Keratinocyte (primary cell): Measurements from ENCODE around the gene TNS3. TPM values are rescaled to one million over a fixed set of nuclear protein-coding genes. Genes with fewer than 3 reads are reported as not detected.

Experiments
- DNase-seq: peaks from one replicate; pipeline ENCODE4 v3.0.0-alpha.2; 2011; ENCODE audit warnings: low read depth, missing footprints, low spot score
- FAIRE-seq: peaks from 2 replicates; lab custom pipeline; 2011; peaks lifted over from hg19 to GRCh38; lab: Jason Lieb, UNC
- H2AFZ ChIP-seq: 2 replicates; pipeline ENCODE4 v1.6.0; 2012; ENCODE audit warnings: low read length, control low read depth, inconsistent platforms; ENCODE audit not compliant: control insufficient read depth
- H3K27ac ChIP-seq: 2 replicates; pipeline ENCODE4 v1.5.1; 2011; ENCODE audit warnings: low read length; ENCODE audit not compliant: control insufficient read depth, insufficient read depth
- H3K27me3 ChIP-seq: 3 replicates; pipeline ENCODE4 v1.6.0; 2011; ENCODE audit warnings: low read length; ENCODE audit not compliant: control insufficient read depth, insufficient read depth; ENCODE audit errors: extremely low read depth
- H3K36me3 ChIP-seq, 2 experiments: 2 replicates in 1 of 2; 3 replicates in 1 of 2; pipeline ENCODE4 v1.5.1; 2011; ENCODE audit warnings: low read length in 2 of 2, mild to moderate bottlenecking in 1 of 2; ENCODE audit not compliant: control insufficient read depth in 2 of 2, insufficient read depth in 2 of 2; ENCODE audit errors: extremely low read depth in 1 of 2
- H3K4me1 ChIP-seq: 3 replicates; pipeline ENCODE4 v1.5.1; 2011; ENCODE audit warnings: low read length; ENCODE audit not compliant: control insufficient read depth, insufficient read depth; ENCODE audit errors: extremely low read depth
- H3K4me2 ChIP-seq: 3 replicates; pipeline ENCODE4 v1.6.0; 2011; ENCODE audit warnings: low read depth, low read length; ENCODE audit not compliant: control insufficient read depth, insufficient read depth; ENCODE audit errors: extremely low read depth
- H3K4me3 ChIP-seq, 3 experiments: fragments of 200-600 bp in 1 of 3; sonication (generic) in 1 of 3; 2 replicates in 2 of 3; 3 replicates in 1 of 3; pipeline ENCODE4 v1.5.1; 2011 to 2016; ENCODE audit warnings: low read length in 3 of 3, mild to moderate bottlenecking in 3 of 3, control low read depth in 2 of 3, inconsistent platforms in 1 of 3, low read depth in 1 of 3, mixed read lengths in 1 of 3, mixed run types in 1 of 3, moderate library complexity in 1 of 3; ENCODE audit not compliant: control insufficient read depth in 2 of 3, insufficient read depth in 2 of 3; ENCODE audit errors: extremely low read depth in 1 of 3
- H3K79me2 ChIP-seq: 2 replicates; pipeline ENCODE4 v1.6.0; 2012; ENCODE audit warnings: low read length; ENCODE audit not compliant: control insufficient read depth, insufficient read depth
- H3K9ac ChIP-seq: 3 replicates; pipeline ENCODE4 v1.6.0; 2011; ENCODE audit warnings: low read length; ENCODE audit not compliant: control insufficient read depth, insufficient read depth; ENCODE audit errors: extremely low read depth
- H3K9me1 ChIP-seq: 3 replicates; pipeline ENCODE4 v1.6.0; 2011; ENCODE audit warnings: low read length; ENCODE audit not compliant: control insufficient read depth, insufficient read depth; ENCODE audit errors: extremely low read depth
- H3K9me3 ChIP-seq: 2 replicates; pipeline ENCODE4 v1.5.1; 2012; ENCODE audit warnings: low read depth, low read length; ENCODE audit not compliant: control insufficient read depth
- H4K20me1 ChIP-seq: 3 replicates; pipeline ENCODE4 v1.6.0; 2011; ENCODE audit warnings: low read length; ENCODE audit not compliant: control insufficient read depth, insufficient read depth; ENCODE audit errors: extremely low read depth
- CTCF ChIP-seq, 3 experiments: IDR thresholded peaks in 1 of 3; conservative IDR thresholded peaks in 1 of 3; optimal IDR thresholded peaks in 1 of 3; 2 replicates in 2 of 3; 3 replicates in 1 of 3; pipeline versions ENCODE3 to v1.5.1; 2011; ENCODE audit warnings: low read length in 3 of 3, mild to moderate bottlenecking in 3 of 3, moderate library complexity in 2 of 3, control low read depth in 1 of 3, inconsistent platforms in 1 of 3; ENCODE audit not compliant: insufficient read depth in 2 of 3; ENCODE audit errors: extremely low read depth in 1 of 3
- EZH2 ChIP-seq: IDR thresholded peaks from one replicate; pipeline ENCODE4 v1.6.1; 2012; ENCODE audit warnings: inconsistent platforms, mild to moderate bottlenecking, low read length, moderate library complexity
- dilution Hi-C: fragments of 300-500 bp; cut with MboI; formaldehyde crosslinking; loops from one replicate; pipeline ENCODE4 v1.7.0; 2020; ENCODE audit warnings: low sequenced_read_pairs; ENCODE audit not compliant: extremely low pct_ligation_motif_present
- polyA plus RNA-seq, 5 experiments: library from polyadenylated mRNA; depleted of rRNA in 3 of 5; stranded (reverse) in 3 of 5; stranded (forward) in 1 of 5; unstranded in 1 of 5; fragments of >200 nt; gene quantifications; 1 replicate in 1 of 5; 2 replicates in 3 of 5; 3 replicates in 1 of 5; pipeline versions ENCODE4 v1.2.1 to v1.2.3, GENCODE V29; 2011 to 2012; ENCODE audit warnings: missing spikeins in 2 of 5, low read depth in 1 of 5, low replicate concordance in 1 of 5

TNS3 gene
- polyA plus RNA-seq, 1 donor (not counting 4 experiments of a cell fraction or from before 2014, with no cell fraction given) = 3.9 TPM

- H4K20me1 ChIP-seq = no peaks in the 10 kb centered on the region
- H3K4me2 ChIP-seq = no peak overlapping the region
- no peaks in the 10 kb centered on the region for H3K36me3 ChIP-seq
- no peak overlapping the region for H3K27ac ChIP-seq
- H3K4me1 ChIP-seq = peaks cover 31% of the 10 kb centered on the region
- DNase-seq (no peak), FAIRE-seq (peak; percentile 20)
- H3K79me2 ChIP-seq = no peaks in the 10 kb centered on the region
- no peak overlapping the region for H3K9ac ChIP-seq
- no peaks in the 10 kb centered on the region for H3K9me3 ChIP-seq
- H3K4me3 ChIP-seq = no peak overlapping the region
- H2AFZ ChIP-seq = no peak overlapping the region
- TF ChIP-seq EZH2 (no peak), CTCF (optimal IDR thresholded peaks at IDR 0.05 in 1 of 3, IDR thresholded peaks at IDR 0.05 in 1 of 3, conservative IDR thresholded peaks at IDR 0.05 in 1 of 3; ENCODE audit: extremely low read depth in 1 of 3, insufficient read depth in 2 of 3, low read length in 3 of 3) (no peak)
- no peaks in the 10 kb centered on the region for H3K9me1 ChIP-seq
- peaks cover 41% of the 10 kb centered on the region for H3K27me3 ChIP-seq
- dilution Hi-C loops = no loop called here
These were observed 204.8 kb downstream of the TNS3 start for GRCh38 chr7:47376991-47377616.

DNA sequence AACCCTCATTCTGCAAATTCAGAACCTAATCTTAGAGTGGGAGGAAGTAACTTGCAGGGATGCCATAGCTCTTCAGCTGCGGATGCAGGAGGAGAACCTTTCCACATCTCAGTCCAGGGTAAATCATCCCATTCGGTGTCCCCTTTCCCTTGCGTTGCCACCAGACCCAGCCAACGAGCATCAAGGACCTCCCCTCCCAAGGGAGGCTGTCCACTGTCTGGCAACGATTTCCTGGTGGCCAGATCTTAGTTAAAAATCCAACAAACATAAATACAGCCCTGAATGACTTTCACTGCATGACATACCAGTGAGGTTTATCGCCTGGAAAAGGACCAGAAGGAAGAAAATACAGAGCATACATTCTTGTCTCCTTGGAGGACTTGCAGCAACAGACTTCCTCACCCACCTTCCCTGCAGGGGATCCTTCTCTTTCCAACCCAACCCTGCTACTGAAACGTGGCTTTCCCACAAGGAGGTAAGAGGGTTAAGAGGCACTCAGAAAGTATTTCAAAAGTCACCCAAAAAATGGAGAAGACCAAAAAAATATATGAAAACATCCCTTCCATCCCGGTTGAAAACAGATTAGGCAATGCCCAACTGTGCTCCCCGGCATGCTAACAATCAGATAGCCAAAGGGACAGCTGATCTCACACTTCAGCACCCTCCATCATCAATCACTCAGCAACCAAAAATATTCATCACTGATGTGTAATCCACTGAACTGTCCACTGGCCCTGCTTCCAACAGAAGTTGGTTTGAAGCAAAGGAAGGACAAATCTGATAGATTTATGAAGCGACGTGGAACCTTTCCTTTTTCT is 206.6 kb downstream of the TNS3 start:
- DNase-seq (no peak), FAIRE-seq (peak; percentile 20)
- no peak overlapping the region for H3K4me2 ChIP-seq
- no peak overlapping the region for H2AFZ ChIP-seq
- no peaks in the 10 kb centered on the region for H3K9me1 ChIP-seq
- TF ChIP-seq EZH2 = no peak
- no peak for TF ChIP-seq CTCF (optimal IDR thresholded peaks at IDR 0.05 in 1 of 3, IDR thresholded peaks at IDR 0.05 in 1 of 3, conservative IDR thresholded peaks at IDR 0.05 in 1 of 3; ENCODE audit: extremely low read depth in 1 of 3, insufficient read depth in 2 of 3, low read length in 3 of 3)
- no peaks in the 10 kb centered on the region for H3K9me3 ChIP-seq
- H3K4me1 ChIP-seq = peaks cover 30% of the 10 kb centered on the region
- dilution Hi-C loops = no loop called here
- no peak overlapping the region for H3K4me3 ChIP-seq
- H3K36me3 ChIP-seq = no peaks in the 10 kb centered on the region
- H3K27ac ChIP-seq = no peak overlapping the region
- peaks cover 41% of the 10 kb centered on the region for H3K27me3 ChIP-seq
- no peaks in the 10 kb centered on the region for H4K20me1 ChIP-seq
- no peaks in the 10 kb centered on the region for H3K79me2 ChIP-seq
- H3K9ac ChIP-seq = no peak overlapping the region
